WTC11 (cell line): ENCODE data around the gene PEX16. TPM values are rescaled to one million over a fixed set of nuclear protein-coding genes. Genes with fewer than 3 reads are reported as not detected.

Experiments used
- ATAC-seq: fragments of 200-7000 bp; cut with Tn5 transposase; 2 replicates; pipeline ENCODE4 v1.10.0; 2021; ENCODE audit warnings: mild to moderate bottlenecking, moderate library complexity
- CTCF ChIA-PET: fragments of 300-600 bp; sonication (Branson Sonifier 250); formaldehyde crosslinking; loops from one replicate; lab custom pipeline; 2021; ENCODE audit warnings: antibody characterized with exemption; lab: Charles Lee
- POLR2A ChIA-PET: fragments of 350-600 bp; sonication (Branson Sonifier 250); formaldehyde crosslinking; loops from one replicate; lab custom pipeline; 2021; ENCODE audit warnings: antibody characterized with exemption; lab: Charles Lee
- DNase-seq: peaks from one replicate; pipeline ENCODE4 v3.0.0; 2021; ENCODE audit warnings: low spot score
- H3K27ac Mint-ChIP-seq: 2 replicates; pipeline ENCODE4 v1.8.0; 2021; ENCODE audit warnings: mixed read lengths
- H3K27me3 Mint-ChIP-seq: 2 replicates; pipeline ENCODE4 v1.8.0; 2021; ENCODE audit warnings: low read depth, mild to moderate bottlenecking, moderate library complexity, mixed read lengths
- H3K36me3 Mint-ChIP-seq: 2 replicates; pipeline ENCODE4 v1.8.0; 2021; ENCODE audit warnings: mixed read lengths
- H3K4me1 Mint-ChIP-seq: 2 replicates; pipeline ENCODE4 v1.8.0; 2022; ENCODE audit warnings: mixed read lengths
- H3K4me3 Mint-ChIP-seq: 2 replicates; pipeline ENCODE4 v1.8.0; 2021; ENCODE audit warnings: mild to moderate bottlenecking, moderate library complexity, mixed read lengths
- H3K9me3 Mint-ChIP-seq: 2 replicates; pipeline ENCODE4 v1.8.0; 2021; ENCODE audit warnings: mixed read lengths
- CREB1 ChIP-seq: sonication (generic); formaldehyde crosslinking; IDR thresholded peaks from 2 replicates; pipeline ENCODE4 v1.8.0; 2023; ENCODE audit warnings: mild to moderate bottlenecking, missing genetic modification reagents
- ESRRA ChIP-seq: sonication (generic); formaldehyde crosslinking; IDR thresholded peaks from 2 replicates; pipeline ENCODE4 v1.8.1; 2022; ENCODE audit warnings: mild to moderate bottlenecking, missing genetic modification reagents, borderline replicate concordance
- FOXP1 ChIP-seq: sonication (generic); formaldehyde crosslinking; IDR thresholded peaks from 2 replicates; pipeline ENCODE4 v1.8.0; 2022; ENCODE audit warnings: missing genetic modification reagents, mild to moderate bottlenecking, moderate library complexity, borderline replicate concordance
- FOXP4 ChIP-seq: sonication (generic); formaldehyde crosslinking; IDR thresholded peaks from 2 replicates; pipeline ENCODE4 v1.8.0; 2022; ENCODE audit warnings: mild to moderate bottlenecking, missing genetic modification reagents
- GABPB1 ChIP-seq: sonication (generic); formaldehyde crosslinking; IDR thresholded peaks from 2 replicates; pipeline ENCODE4 v1.8.1; 2023; ENCODE audit warnings: mild to moderate bottlenecking, missing genetic modification reagents
- HMGA2 ChIP-seq: fragments of 250-450 bp; sonication (Bioruptor Pico); IDR thresholded peaks from 2 replicates; pipeline ENCODE4 v1.4.0; 2021; ENCODE audit warnings: mild to moderate bottlenecking, moderate library complexity
- KAT7 ChIP-seq: sonication (generic); formaldehyde crosslinking; IDR thresholded peaks from 2 replicates; pipeline ENCODE4 v1.8.1; 2023; ENCODE audit warnings: missing genetic modification reagents, mild to moderate bottlenecking, borderline replicate concordance
- NFATC4 ChIP-seq: fragments of 250-450 bp; sonication (Bioruptor Pico); IDR thresholded peaks from 2 replicates; pipeline ENCODE4 v1.9.0; 2021; ENCODE audit warnings: mild to moderate bottlenecking
- STAT6 ChIP-seq: sonication (generic); formaldehyde crosslinking; conservative IDR thresholded peaks from 2 replicates; pipeline ENCODE4 v1.8.1; 2023; ENCODE audit warnings: mild to moderate bottlenecking, low read depth, missing genetic modification reagents, moderate library complexity
- TCF7 ChIP-seq: sonication (generic); formaldehyde crosslinking; IDR thresholded peaks from 2 replicates; pipeline ENCODE4 v1.8.0; 2022; ENCODE audit warnings: mild to moderate bottlenecking, low read depth, missing genetic modification reagents, moderate library complexity
- ZNF121 ChIP-seq: sonication (generic); formaldehyde crosslinking; IDR thresholded peaks from 2 replicates; pipeline ENCODE4 v1.8.0; 2023; ENCODE audit warnings: missing genetic modification reagents
- ZNF138 ChIP-seq: sonication (generic); formaldehyde crosslinking; conservative IDR thresholded peaks from 2 replicates; pipeline ENCODE4 v1.8.1; 2022; ENCODE audit warnings: mild to moderate bottlenecking, moderate library complexity, missing genetic modification reagents
- ZNF263 ChIP-seq: sonication (generic); formaldehyde crosslinking; IDR thresholded peaks from 2 replicates; pipeline ENCODE4 v1.8.1; 2022; ENCODE audit warnings: low read depth, mild to moderate bottlenecking, moderate library complexity, missing genetic modification reagents
- ZNF317 ChIP-seq: sonication (generic); formaldehyde crosslinking; IDR thresholded peaks from 2 replicates; pipeline ENCODE4 v1.8.1; 2023; ENCODE audit warnings: low read depth, mild to moderate bottlenecking, moderate library complexity, missing genetic modification reagents, borderline replicate concordance
- ZSCAN18 ChIP-seq: fragments of 250-450 bp; sonication (Bioruptor Pico); IDR thresholded peaks from 2 replicates; pipeline ENCODE4 v2.1.2; 2022; ENCODE audit warnings: mild to moderate bottlenecking, moderate library complexity
- total RNA-seq: library from RNA; stranded (reverse); gene quantifications from 3 replicates; pipeline ENCODE4 v1.2.3, GENCODE V29; 2021
- TF ChIP-seq, protein P1 (sequence below): sonication (generic); formaldehyde crosslinking; IDR thresholded peaks from 2 replicates; pipeline ENCODE4 v1.8.0; 2022; ENCODE audit warnings: mild to moderate bottlenecking, missing genetic modification reagents
- TF ChIP-seq, protein P2 (sequence below): sonication (generic); formaldehyde crosslinking; IDR thresholded peaks from 2 replicates; pipeline ENCODE4 v1.8.1; 2022; ENCODE audit warnings: mild to moderate bottlenecking, missing genetic modification reagents, moderate library complexity, borderline replicate concordance
- TF ChIP-seq, protein P3 (sequence below): sonication (generic); formaldehyde crosslinking; IDR thresholded peaks from 2 replicates; pipeline ENCODE4 v1.8.1; 2022; ENCODE audit warnings: low read depth, mild to moderate bottlenecking, moderate library complexity, missing genetic modification reagents, borderline replicate concordance
- TF ChIP-seq, protein P4 (sequence below): sonication (generic); formaldehyde crosslinking; IDR thresholded peaks from 2 replicates; pipeline ENCODE4 v1.8.1; 2023; ENCODE audit warnings: mild to moderate bottlenecking, moderate library complexity, missing genetic modification reagents

Gene PEX16
- total RNA-seq, 1 experiment from 2014 or later: 39.3 TPM

GRCh38 chr11:45864041-45864440 is 53.6 kb downstream of the PEX16 start (continued):
- TF ChIP-seq, protein P1, sequence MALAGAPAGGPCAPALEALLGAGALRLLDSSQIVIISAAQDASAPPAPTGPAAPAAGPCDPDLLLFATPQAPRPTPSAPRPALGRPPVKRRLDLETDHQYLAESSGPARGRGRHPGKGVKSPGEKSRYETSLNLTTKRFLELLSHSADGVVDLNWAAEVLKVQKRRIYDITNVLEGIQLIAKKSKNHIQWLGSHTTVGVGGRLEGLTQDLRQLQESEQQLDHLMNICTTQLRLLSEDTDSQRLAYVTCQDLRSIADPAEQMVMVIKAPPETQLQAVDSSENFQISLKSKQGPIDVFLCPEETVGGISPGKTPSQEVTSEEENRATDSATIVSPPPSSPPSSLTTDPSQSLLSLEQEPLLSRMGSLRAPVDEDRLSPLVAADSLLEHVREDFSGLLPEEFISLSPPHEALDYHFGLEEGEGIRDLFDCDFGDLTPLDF (CRISPR knock-in tag): no peak
- TF ChIP-seq, protein P2, sequence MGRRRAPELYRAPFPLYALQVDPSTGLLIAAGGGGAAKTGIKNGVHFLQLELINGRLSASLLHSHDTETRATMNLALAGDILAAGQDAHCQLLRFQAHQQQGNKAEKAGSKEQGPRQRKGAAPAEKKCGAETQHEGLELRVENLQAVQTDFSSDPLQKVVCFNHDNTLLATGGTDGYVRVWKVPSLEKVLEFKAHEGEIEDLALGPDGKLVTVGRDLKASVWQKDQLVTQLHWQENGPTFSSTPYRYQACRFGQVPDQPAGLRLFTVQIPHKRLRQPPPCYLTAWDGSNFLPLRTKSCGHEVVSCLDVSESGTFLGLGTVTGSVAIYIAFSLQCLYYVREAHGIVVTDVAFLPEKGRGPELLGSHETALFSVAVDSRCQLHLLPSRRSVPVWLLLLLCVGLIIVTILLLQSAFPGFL (CRISPR knock-in tag): no peak
- TF ChIP-seq, all 79 proteins: peak for 0

DNA sequence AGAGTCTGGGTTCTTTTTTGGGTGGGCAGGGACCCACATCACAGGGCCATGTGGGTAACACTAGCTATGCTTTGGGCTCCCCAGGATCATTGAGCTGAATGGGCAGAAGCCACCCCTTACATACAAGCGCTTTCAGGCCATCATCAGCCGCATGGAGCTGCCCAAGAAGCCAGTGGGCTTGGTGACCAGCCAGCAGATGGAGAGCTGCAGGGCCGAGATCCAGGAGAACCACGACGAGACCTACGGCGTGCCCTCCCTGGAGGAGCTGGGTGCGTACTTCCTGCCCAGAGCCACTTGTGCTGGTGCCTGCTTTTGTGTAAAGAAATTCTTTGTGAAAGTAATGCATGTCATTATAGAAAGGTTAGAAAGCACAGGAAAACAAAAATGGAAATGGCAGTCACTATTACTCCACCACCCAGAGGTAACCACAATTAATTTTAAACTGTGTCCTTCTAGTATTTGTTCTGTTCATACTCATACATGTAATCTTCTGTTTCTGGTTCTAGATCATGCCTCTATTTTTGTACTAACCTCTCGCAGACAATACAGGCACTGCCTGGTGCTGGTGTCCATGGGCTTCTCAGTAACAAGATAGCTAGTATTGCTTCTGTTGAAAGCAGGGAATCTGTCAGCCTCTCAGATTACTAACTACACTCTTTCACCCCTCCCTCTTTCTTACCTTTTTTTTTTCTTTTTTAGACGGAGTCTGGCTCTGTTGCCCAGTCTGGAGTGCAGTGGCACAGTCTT is 56.7 kb downstream of the PEX16 start:
- Mint-ChIP-seq H3K36me3 (peaks cover 16% of the 10 kb centered on the region), H3K27me3 (no peaks in the 10 kb centered on the region), H3K9me3 (no peaks in the 10 kb centered on the region), H3K27ac (no peak overlapping the region), H3K4me1 (peaks cover 19% of the 10 kb centered on the region), H3K4me3 (no peak overlapping the region)
- POLR2A ChIA-PET: no interaction called here
- ATAC-seq (no peak), DNase-seq (no peak)
- TF ChIP-seq ZNF263 (CRISPR knock-in tag): no peak
- no peak for TF ChIP-seq ESRRA (CRISPR knock-in tag)
- no peak for TF ChIP-seq ZSCAN18
- no peak for TF ChIP-seq TCF7 (CRISPR knock-in tag)
- TF ChIP-seq ZNF138: no peak
- TF ChIP-seq, protein P3, sequence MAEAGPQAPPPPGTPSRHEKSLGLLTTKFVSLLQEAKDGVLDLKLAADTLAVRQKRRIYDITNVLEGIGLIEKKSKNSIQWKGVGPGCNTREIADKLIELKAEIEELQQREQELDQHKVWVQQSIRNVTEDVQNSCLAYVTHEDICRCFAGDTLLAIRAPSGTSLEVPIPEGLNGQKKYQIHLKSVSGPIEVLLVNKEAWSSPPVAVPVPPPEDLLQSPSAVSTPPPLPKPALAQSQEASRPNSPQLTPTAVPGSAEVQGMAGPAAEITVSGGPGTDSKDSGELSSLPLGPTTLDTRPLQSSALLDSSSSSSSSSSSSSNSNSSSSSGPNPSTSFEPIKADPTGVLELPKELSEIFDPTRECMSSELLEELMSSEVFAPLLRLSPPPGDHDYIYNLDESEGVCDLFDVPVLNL: no peak
- TF ChIP-seq FOXP1 (CRISPR knock-in tag): no peak
- no peak for TF ChIP-seq ZNF121 (CRISPR knock-in tag)
- TF ChIP-seq GABPB1 (CRISPR knock-in tag): no peak
- TF ChIP-seq FOXP4 (CRISPR knock-in tag): no peak
- TF ChIP-seq KAT7 (CRISPR knock-in tag): no peak
- CTCF ChIA-PET: interaction anchor here (1.1 to 5.3 kb wide), 4 partner anchors 9 to 156 kb away, joined by 3 to 48 read pairs (median 4); no protein-coding TSS in a partner anchor

- Mint-ChIP-seq H3K27me3 (no peaks in the 10 kb centered on the region), H3K9me3 (no peaks in the 10 kb centered on the region), H3K36me3 (peaks cover 16% of the 10 kb centered on the region), H3K4me3 (no peak overlapping the region), H3K27ac (no peak overlapping the region), H3K4me1 (peaks cover 23% of the 10 kb centered on the region)
- POLR2A ChIA-PET: no interaction called here
- CTCF ChIA-PET: interaction anchor here (1.3 to 5.3 kb wide), 4 partner anchors 12 to 157 kb away, joined by 3 to 48 read pairs (median 8); no protein-coding TSS in a partner anchor
- DNase-seq (no peak), ATAC-seq (no peak)
- TF ChIP-seq, protein P4, sequence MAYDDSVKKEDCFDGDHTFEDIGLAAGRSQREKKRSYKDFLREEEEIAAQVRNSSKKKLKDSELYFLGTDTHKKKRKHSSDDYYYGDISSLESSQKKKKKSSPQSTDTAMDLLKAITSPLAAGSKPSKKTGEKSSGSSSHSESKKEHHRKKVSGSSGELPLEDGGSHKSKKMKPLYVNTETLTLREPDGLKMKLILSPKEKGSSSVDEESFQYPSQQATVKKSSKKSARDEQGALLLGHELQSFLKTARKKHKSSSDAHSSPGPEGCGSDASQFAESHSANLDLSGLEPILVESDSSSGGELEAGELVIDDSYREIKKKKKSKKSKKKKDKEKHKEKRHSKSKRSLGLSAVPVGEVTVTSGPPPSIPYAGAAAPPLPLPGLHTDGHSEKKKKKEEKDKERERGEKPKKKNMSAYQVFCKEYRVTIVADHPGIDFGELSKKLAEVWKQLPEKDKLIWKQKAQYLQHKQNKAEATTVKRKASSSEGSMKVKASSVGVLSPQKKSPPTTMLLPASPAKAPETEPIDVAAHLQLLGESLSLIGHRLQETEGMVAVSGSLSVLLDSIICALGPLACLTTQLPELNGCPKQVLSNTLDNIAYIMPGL (CRISPR knock-in tag): no peak
- TF ChIP-seq CREB1 (CRISPR knock-in tag): no peak
- TF ChIP-seq ZNF121 (CRISPR knock-in tag): no peak
- no peak for TF ChIP-seq TCF7 (CRISPR knock-in tag)
- no peak for TF ChIP-seq HMGA2 (CRISPR knock-in tag)
- no peak for TF ChIP-seq NFATC4
- TF ChIP-seq STAT6: no peak
- TF ChIP-seq ZNF317 (CRISPR knock-in tag): no peak
Measured at GRCh38 chr11:45860348-45860747, 57.3 kb downstream of the PEX16 start.
